Breast epithelium (tissue), 4 donors: Measurements from ENCODE around the gene ODAD3. TPM values are rescaled to one million over a fixed set of nuclear protein-coding genes. Genes with fewer than 3 reads are reported as not detected.

Experiments
- DNase-seq, 2 donors: peaks; one replicate each; pipeline ENCODE4 v3.0.0-alpha.2; 2019; ENCODE audit warnings: low spot score in 2 of 2
- H3K27ac ChIP-seq, 2 donors: fragments of 200-600 bp; sonication (generic) in 1 of 2; one replicate each; pipeline ENCODE4 v1.5.1; 2016 to 2019; ENCODE audit warnings: mild to moderate bottlenecking in 1 of 2
- H3K27me3 ChIP-seq, 2 donors: fragments of 200-600 bp; sonication (generic) in 1 of 2; one replicate each; pipeline versions ENCODE4 v1.5.1 to v1.6.0; 2017 to 2019; ENCODE audit warnings: control low read depth in 1 of 2, mild to moderate bottlenecking in 1 of 2
- H3K36me3 ChIP-seq: fragments of 200-600 bp; one replicate; pipeline ENCODE4 v1.5.1; 2019
- H3K4me1 ChIP-seq, 2 donors: fragments of 200-600 bp; sonication (generic); one replicate each; pipeline ENCODE4 v1.5.1; 2016 to 2019; ENCODE audit warnings: control low read depth in 1 of 2
- H3K4me3 ChIP-seq, 3 donors: fragments of 200-600 bp; sonication (generic); 1 replicate in 2 of 3; 2 replicates in 1 of 3; pipeline ENCODE4 v1.5.1; 2016 to 2019; ENCODE audit warnings: mild to moderate bottlenecking in 3 of 3, moderate library complexity in 2 of 3
- H3K9me3 ChIP-seq, 2 donors: fragments of 200-600 bp; sonication (generic) in 1 of 2; one replicate each; pipeline ENCODE4 v1.5.1; 2016 to 2019; ENCODE audit warnings: control low read depth in 1 of 2
- POLR2A ChIP-seq: fragments of 450-650 bp; IDR thresholded peaks from one replicate; pipeline ENCODE4 v1.6.1; 2016; ENCODE audit warnings: antibody characterized with exemption, mild to moderate bottlenecking, moderate library complexity
- POLR2AphosphoS5 ChIP-seq, 3 donors: sonication (generic); formaldehyde crosslinking; IDR thresholded peaks; one replicate each; pipeline ENCODE4 v1.6.1; 2017; ENCODE audit warnings: antibody characterized with exemption in 3 of 3
- intact Hi-C: fragments of 100-400 bp; cut with DNase I; formaldehyde crosslinking; loops from one replicate; pipeline ENCODE4 v1.15.1; 2023; ENCODE audit warnings: low total_unique reads
- total RNA-seq, 3 donors: library from RNA; depleted of rRNA; stranded (reverse); fragments of >200 nt; gene quantifications; one replicate each; pipeline ENCODE4 v1.1.0, GENCODE V29; 2016
- TF ChIP-seq, protein P1 (sequence below), 3 donors: fragments of 450-650 bp; IDR thresholded peaks; one replicate each; pipeline ENCODE4 v1.5.1; 2016 to 2017; ENCODE audit warnings: antibody characterized with exemption in 3 of 3, mild to moderate bottlenecking in 3 of 3, moderate library complexity in 3 of 3

Gene ODAD3
- total RNA-seq, 3 donors from 2014 or later, result 0.33 to 0.59 TPM; not detected in 1

DNA sequence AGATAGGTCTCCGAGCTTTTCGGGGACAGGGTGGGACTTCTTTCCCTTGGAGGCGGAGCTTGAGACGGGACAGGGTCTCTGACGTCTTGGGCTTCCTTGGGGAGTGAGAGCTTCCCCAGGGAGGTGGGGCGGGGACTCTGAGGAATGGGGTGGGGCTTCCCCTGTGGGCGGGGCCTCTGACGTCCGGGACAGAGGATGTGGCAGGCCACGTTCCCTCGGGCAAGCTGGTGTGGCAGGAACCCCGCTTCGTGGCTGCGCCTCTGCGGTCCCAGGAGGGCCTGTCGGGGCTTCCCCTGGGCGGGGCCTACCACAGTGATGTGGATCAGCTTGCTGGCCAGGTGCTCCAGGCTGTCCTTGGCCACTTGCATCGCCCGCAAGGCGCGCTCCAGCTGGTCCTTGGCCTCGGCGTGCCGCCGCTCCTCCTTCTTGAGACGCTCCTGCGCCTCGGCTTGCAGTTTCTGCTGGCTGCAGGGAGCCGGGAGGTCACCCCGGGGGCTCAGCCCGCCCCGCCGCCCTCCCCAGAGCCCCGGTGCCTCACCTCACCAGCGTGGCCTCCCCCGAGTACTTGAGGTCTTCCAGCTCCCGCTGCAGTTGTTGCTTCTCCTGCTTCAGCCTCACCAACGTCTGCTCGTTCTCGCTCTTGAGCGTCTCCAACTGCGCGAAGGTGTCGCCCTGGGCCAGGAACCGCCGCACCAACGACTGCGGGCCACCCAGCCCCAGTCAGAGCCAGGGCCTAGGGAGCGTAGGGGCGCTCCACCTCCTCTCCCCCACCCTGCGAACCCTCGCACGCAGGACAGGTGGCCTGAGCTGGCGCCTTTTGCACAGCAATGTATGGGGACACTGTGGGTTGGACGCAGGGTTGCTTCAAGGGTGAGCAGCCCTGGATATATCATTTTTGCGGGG is 12.5 kb downstream of the ODAD3 start:
- Histone ChIP-seq H3K9me3 (no peaks in the 10 kb centered on the region), H3K4me1 (no peaks in the 10 kb centered on the region), H3K27ac (peak overlapping the region; percentile 39 to 61), H3K36me3 (no peaks in the 10 kb centered on the region), H3K4me3 (peak overlapping the region; percentile 2 to 54 (median 42)), H3K27me3 (peaks cover 4 to 21% of the 10 kb centered on the region in 2 donors)
- intact Hi-C loops, result loop anchor here (5.0 kb wide), 1 partner anchor 1580 kb away; no protein-coding TSS in a partner anchor
- peak; percentile 78 to 88 for DNase-seq
- TF ChIP-seq POLR2A (no peak), POLR2AphosphoS5 (IDR thresholded peaks at IDR 0.05) (no peak)
- TF ChIP-seq, protein P1, sequence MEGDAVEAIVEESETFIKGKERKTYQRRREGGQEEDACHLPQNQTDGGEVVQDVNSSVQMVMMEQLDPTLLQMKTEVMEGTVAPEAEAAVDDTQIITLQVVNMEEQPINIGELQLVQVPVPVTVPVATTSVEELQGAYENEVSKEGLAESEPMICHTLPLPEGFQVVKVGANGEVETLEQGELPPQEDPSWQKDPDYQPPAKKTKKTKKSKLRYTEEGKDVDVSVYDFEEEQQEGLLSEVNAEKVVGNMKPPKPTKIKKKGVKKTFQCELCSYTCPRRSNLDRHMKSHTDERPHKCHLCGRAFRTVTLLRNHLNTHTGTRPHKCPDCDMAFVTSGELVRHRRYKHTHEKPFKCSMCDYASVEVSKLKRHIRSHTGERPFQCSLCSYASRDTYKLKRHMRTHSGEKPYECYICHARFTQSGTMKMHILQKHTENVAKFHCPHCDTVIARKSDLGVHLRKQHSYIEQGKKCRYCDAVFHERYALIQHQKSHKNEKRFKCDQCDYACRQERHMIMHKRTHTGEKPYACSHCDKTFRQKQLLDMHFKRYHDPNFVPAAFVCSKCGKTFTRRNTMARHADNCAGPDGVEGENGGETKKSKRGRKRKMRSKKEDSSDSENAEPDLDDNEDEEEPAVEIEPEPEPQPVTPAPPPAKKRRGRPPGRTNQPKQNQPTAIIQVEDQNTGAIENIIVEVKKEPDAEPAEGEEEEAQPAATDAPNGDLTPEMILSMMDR (IDR thresholded peaks at IDR 0.05), result no peak

DNA sequence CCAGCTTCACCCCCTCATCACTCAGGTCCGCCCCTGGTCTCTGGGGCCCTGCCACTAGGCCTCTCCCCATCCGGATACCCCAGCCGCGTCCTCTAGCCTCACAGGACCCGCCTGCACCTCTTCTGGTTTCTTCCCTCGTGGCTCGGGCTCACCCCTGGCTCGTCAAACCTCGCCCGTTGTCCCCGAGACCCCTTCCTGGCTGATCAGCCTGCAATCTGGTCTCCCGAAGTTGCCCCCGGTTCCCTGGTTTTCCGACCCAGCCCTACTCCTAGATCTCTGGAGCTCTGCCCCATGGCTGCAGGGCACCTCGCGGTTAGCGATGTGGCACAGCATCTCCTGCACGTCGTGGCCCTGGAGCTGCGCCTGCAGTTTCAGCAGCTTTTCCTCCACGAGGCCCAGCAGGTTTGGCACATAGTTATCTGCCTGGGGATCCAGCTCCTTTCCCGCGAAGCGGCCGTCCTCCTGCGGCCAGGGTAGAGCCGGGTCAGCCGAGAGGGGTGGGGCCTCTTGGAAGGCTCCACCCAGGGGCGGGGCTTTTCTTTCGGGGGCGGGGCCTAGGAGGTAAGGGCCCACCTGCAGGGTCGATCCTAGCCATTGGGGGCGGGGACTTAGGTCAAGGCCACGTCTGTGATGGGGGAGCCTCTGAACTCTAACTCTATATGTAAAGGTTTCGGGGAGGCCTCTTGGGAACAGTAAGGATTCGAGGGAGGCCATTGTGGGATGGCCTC is 13.4 kb downstream of the ODAD3 start:
- no peak for DNase-seq
- TF ChIP-seq POLR2AphosphoS5 (IDR thresholded peaks at IDR 0.05) (no peak), POLR2A (no peak)
- TF ChIP-seq, protein P1 (IDR thresholded peaks at IDR 0.05), result no peak
- Histone ChIP-seq H3K4me1 (no peaks in the 10 kb centered on the region), H3K27ac (peak overlapping the region; percentile 39 to 61), H3K27me3 (peaks cover 4 to 21% of the 10 kb centered on the region in 2 donors), H3K9me3 (no peaks in the 10 kb centered on the region), H3K36me3 (no peaks in the 10 kb centered on the region), H3K4me3 (peak overlapping the region; percentile 35 to 55 (median 42))
- intact Hi-C loops, result loop anchor here (5.0 kb wide), 1 partner anchor 1581 kb away; no protein-coding TSS in a partner anchor

DNA sequence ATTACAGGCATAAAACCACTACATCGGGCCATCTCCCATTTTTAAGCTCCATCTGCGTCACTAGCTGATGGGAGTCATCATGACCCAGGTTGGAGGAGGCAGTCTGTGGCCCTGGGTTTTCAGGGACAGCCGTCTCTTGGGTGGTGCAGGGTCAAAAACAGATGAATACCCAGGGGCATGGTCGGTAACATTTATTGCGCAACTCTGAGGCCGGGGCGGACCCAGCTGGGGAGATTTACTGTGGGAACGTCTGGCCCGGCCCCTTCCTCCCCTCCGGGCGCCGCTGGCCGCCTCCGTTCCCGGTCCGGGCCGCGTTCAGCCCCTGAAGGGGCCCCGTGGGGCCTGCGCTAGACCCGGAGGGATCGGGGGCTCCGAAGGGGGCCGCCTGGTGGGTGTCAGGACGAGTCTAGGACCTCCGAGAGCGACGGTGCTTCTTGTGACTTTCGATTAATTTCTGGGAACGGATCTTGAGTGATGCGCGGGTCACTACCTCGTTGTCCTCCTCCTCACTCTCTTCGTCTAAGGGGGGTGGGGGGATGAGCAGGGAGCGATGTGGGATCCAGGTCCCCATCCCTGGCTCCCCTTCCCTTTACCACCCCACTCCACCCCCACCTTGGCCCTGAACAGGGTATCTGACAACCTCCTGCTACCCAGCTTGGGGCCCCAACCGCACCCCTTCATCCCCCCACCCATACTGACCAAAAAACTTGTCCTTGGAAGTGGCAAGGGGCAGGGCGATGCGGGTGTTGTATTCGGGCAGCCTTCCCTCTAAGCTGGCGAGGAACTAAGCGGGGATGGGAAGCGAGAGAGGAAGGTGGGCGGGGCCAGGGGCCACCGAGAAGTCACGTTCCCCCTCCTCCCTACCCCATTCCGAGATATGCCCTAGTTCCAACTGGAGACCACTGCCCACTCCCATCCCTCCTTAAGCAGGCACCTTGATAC is 14.2 kb downstream of the ODAD3 start:
- Histone ChIP-seq H3K4me1 (no peaks in the 10 kb centered on the region), H3K27ac (peak overlapping the region; percentile 16 to 18), H3K9me3 (no peaks in the 10 kb centered on the region), H3K36me3 (no peaks in the 10 kb centered on the region), H3K4me3 (peak overlapping the region; percentile 23 to 55 (median 35)), H3K27me3 (peaks cover 4 to 21% of the 10 kb centered on the region in 2 donors)
- no peak for DNase-seq
- TF ChIP-seq POLR2A (no peak), POLR2AphosphoS5 (IDR thresholded peaks at IDR 0.05) (no peak)
- TF ChIP-seq, protein P1 (IDR thresholded peaks at IDR 0.05), result no peak
- intact Hi-C loops, result loop anchor here (5.0 kb wide), 1 partner anchor 1582 kb away; no protein-coding TSS in a partner anchor

DNA sequence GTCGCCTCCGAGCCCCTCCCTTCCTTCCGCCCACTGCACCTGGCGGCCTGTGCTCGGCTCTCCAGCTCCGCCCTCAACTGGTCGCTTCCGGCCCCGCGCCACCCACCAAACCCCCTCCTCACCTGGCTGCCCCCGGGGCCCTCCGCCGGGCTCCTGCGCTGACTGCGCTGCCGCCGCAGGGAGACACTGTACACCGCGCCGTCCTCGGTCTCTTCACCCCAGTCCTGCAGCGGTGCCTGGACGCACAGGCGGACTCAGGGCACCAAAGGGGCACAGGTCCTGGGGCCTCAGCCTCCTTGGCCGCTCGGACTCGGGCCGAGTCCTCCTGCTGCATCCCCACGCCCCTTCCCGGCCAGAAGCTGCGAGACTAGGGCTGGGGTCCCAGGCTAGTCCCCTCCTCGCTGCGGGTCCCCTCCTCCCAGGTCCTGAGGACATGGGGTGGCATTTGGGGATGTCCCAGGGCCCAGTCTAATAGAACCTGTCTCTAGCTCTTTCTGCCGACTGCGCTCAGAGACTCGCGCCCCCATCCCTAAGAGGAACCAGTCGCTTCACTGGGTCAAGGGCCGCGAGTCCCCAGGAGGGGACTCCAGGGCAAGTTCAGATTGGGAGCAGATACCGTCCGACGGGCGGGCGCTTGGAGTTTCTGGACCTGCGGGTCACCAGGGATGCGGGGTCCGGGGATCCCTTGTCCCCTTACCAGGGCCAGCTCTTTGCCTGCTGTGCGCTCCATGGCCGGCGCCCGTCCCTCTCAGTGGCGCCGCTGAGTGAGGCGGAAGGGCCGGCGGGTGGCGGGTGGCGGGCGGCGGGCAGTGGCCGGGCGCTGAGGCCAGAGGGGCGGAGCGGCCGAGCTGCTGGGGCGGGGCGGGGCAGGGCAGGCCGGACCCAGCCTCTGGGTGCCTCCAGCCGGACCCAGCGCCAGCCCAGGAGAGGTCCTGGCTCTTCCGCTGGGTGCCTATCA is 16.1 kb downstream of the ODAD3 start, which contains the start of gene RGL3:
RGL3 (minus strand) TSS at position 766 of the 958 bp plus-strand sequence; CDS start at position 730, 36 bp downstream.
- Histone ChIP-seq H3K4me1 (no peaks in the 10 kb centered on the region), H3K36me3 (no peaks in the 10 kb centered on the region), H3K4me3 (peak within 1 kb of the TSS; percentile 45 to 66 (median 51)), H3K27ac (peak within 1 kb of the TSS in 1 of 2 donors; percentile 40), H3K9me3 (no peaks in the 10 kb centered on the region), H3K27me3 (peaks cover 4 to 21% of the 10 kb centered on the region in 2 donors)
- no peak for DNase-seq
- intact Hi-C loops, result no loop called here
- TF ChIP-seq, protein P1 (IDR thresholded peaks at IDR 0.05), result no peak
- TF ChIP-seq POLR2AphosphoS5 (IDR thresholded peaks at IDR 0.05), result no peak
- TF ChIP-seq POLR2A, result no peak
